Liver (tissue), 9 donors: ENCODE measurements around the gene CWC27. TPM values are rescaled to one million over a fixed set of nuclear protein-coding genes. Genes with fewer than 3 reads are reported as not detected.

Experiments used
- DNase-seq: peaks from one replicate; pipeline ENCODE4 v3.0.0-alpha.2; 2017; ENCODE audit warnings: low spot score
- H3K27ac ChIP-seq, 2 donors: one replicate each; pipeline ENCODE4 v1.7.0; 2013; ENCODE audit warnings: inconsistent platforms in 2 of 2, low read length in 2 of 2, control low read depth in 1 of 2, low read depth in 1 of 2, mild to moderate bottlenecking in 1 of 2
- H3K27me3 ChIP-seq, 4 donors: one replicate each; pipeline versions ENCODE4 v1.6.1 to v1.7.0; 2013; ENCODE audit warnings: low read length in 3 of 4, inconsistent platforms in 1 of 4, mild to moderate bottlenecking in 1 of 4, moderate library complexity in 1 of 4; ENCODE audit not compliant: control insufficient read depth in 4 of 4, insufficient read depth in 4 of 4
- H3K36me3 ChIP-seq, 4 donors: one replicate each; pipeline versions ENCODE4 v1.6.1 to v1.7.0; 2013; ENCODE audit warnings: low read length in 3 of 4, mild to moderate bottlenecking in 3 of 4, low read depth in 1 of 4, moderate library complexity in 1 of 4; ENCODE audit not compliant: control insufficient read depth in 4 of 4, insufficient read depth in 3 of 4
- H3K4me1 ChIP-seq, 4 donors: one replicate each; pipeline versions ENCODE4 v1.6.1 to v1.7.0; 2013; ENCODE audit warnings: low read length in 3 of 4, mild to moderate bottlenecking in 3 of 4, moderate library complexity in 1 of 4; ENCODE audit not compliant: control insufficient read depth in 4 of 4, insufficient read depth in 4 of 4
- H3K4me3 ChIP-seq, 3 donors: one replicate each; pipeline versions ENCODE4 v1.6.1 to v1.7.0; 2013; ENCODE audit warnings: low read length in 3 of 3, control low read depth in 1 of 3, low read depth in 1 of 3, mild to moderate bottlenecking in 1 of 3
- H3K9ac ChIP-seq, 2 donors: one replicate each; pipeline ENCODE4 v1.7.0; 2013; ENCODE audit warnings: low read length in 2 of 2, mild to moderate bottlenecking in 2 of 2, moderate library complexity in 2 of 2, control low read depth in 1 of 2, low read depth in 1 of 2
- H3K9me3 ChIP-seq, 4 donors: one replicate each; pipeline versions ENCODE4 v1.6.1 to v1.7.0; 2013; ENCODE audit warnings: low read length in 3 of 4; ENCODE audit not compliant: control insufficient read depth in 4 of 4
- EGR1 ChIP-seq, 2 donors: IDR thresholded peaks; 2 replicates each; pipeline ENCODE4 v1.6.1; 2016 to 2018; ENCODE audit warnings: antibody characterized with exemption in 2 of 2, low read depth in 2 of 2
- FOXA2 ChIP-seq: IDR thresholded peaks from 2 replicates; pipeline ENCODE4 v1.6.1; 2016; ENCODE audit warnings: antibody characterized with exemption
- HNF4A ChIP-seq, 2 donors: conservative IDR thresholded peaks; 2 replicates each; pipeline ENCODE4 v1.6.1; 2016; ENCODE audit warnings: antibody characterized with exemption in 2 of 2, mild to moderate bottlenecking in 2 of 2
- HNF4G ChIP-seq: IDR thresholded peaks from 2 replicates; pipeline ENCODE4 v1.6.1; 2016; ENCODE audit warnings: antibody characterized with exemption
- JUND ChIP-seq, 2 donors: IDR thresholded peaks; 2 replicates each; pipeline ENCODE4 v1.6.1; 2016; ENCODE audit warnings: antibody characterized with exemption in 2 of 2
- MAX ChIP-seq: IDR thresholded peaks from 2 replicates; pipeline ENCODE4 v1.6.1; 2016; ENCODE audit warnings: antibody characterized with exemption
- NR2F2 ChIP-seq: IDR thresholded peaks from 2 replicates; pipeline ENCODE4 v1.6.1; 2016; ENCODE audit warnings: antibody characterized with exemption
- RAD21 ChIP-seq, 2 donors: IDR thresholded peaks; 2 replicates each; pipeline ENCODE4 v1.6.1; 2016; ENCODE audit warnings: antibody characterized with exemption in 2 of 2, mild to moderate bottlenecking in 2 of 2
- REST ChIP-seq: IDR thresholded peaks from 2 replicates; pipeline ENCODE4 v1.6.1; 2016; ENCODE audit warnings: antibody characterized with exemption, mild to moderate bottlenecking
- RXRA ChIP-seq, 2 donors: IDR thresholded peaks; 2 replicates each; pipeline ENCODE4 v1.6.1; 2017 to 2018; ENCODE audit warnings: antibody characterized with exemption in 2 of 2, mild to moderate bottlenecking in 1 of 2
- SP1 ChIP-seq: IDR thresholded peaks from 2 replicates; pipeline ENCODE4 v1.6.1; 2018; ENCODE audit warnings: antibody characterized with exemption, mild to moderate bottlenecking
- TAF1 ChIP-seq: conservative IDR thresholded peaks from 2 replicates; pipeline ENCODE4 v1.6.1; 2016; ENCODE audit warnings: antibody characterized with exemption, mild to moderate bottlenecking
- YY1 ChIP-seq: IDR thresholded peaks from 2 replicates; pipeline ENCODE4 v1.6.1; 2016; ENCODE audit warnings: antibody characterized with exemption, mild to moderate bottlenecking
- WGBS: extraction: QIAGEN DNeasy Blood & Tissue Kit; methylation state at CpG from one replicate; pipeline ENCODE4 v1.1.7; 2013; 5-methylcytosine and 5-hydroxymethylcytosine counted together
- polyA plus RNA-seq, 2 donors: library from polyadenylated mRNA; stranded (reverse) in 1 of 2; unstranded in 1 of 2; fragments of 200-250 nt in 1 of 2; fragments of >200 nt in 1 of 2; fragmentation: Nextera tagmentation in 1 of 2; extraction: Ambion mirVana in 1 of 2; gene quantifications; one replicate each; pipeline versions ENCODE4 v1.2.1 to v1.2.3, GENCODE V29; 2013 to 2015
- total RNA-seq, 2 donors: library from RNA; depleted of rRNA; stranded (reverse); fragments of >200 nt; gene quantifications; one replicate each; pipeline ENCODE4 v1.2.3, GENCODE V29; 2014
- donor health status: healthy.
- donor health status: healthy.
- donor health status: healthy.
- donor health status: healthy.
- donor health status: healthy.

The CWC27 gene
- total and polyA plus RNA-seq, 4 donors = 3.9 to 9.8 (median 6.0) TPM

- TF ChIP-seq MAX (peak; percentile 52), HNF4A (conservative IDR thresholded peaks at IDR 0.05) (peak; percentile 5), SP1 (no peak)
- Histone ChIP-seq H3K4me3 (no peak overlapping the region), H3K9me3 (no peaks in the 10 kb centered on the region), H3K27me3 (no peaks in the 10 kb centered on the region), H3K36me3 (no peaks in the 10 kb centered on the region), H3K9ac (no peak overlapping the region), H3K27ac (no peak overlapping the region), H3K4me1 (peaks cover 0 to 8% (median 2%) of the 10 kb centered on the region in 4 donors)
- 62% methylated on average over 9 of the region's 9 CpGs for WGBS
- DNase-seq = no peak
Measured at GRCh38 chr5:65034029-65034812, 265.5 kb downstream of the CWC27 start.

GRCh38 chr5:65034813-65035209 lies 266.1 kb downstream of the CWC27 start:
- Histone ChIP-seq H3K4me1 (peaks cover 0 to 8% (median 2%) of the 10 kb centered on the region in 4 donors), H3K36me3 (no peaks in the 10 kb centered on the region), H3K4me3 (peak overlapping the region in 2 of 3 donors; percentile 66 to 80), H3K27me3 (no peaks in the 10 kb centered on the region), H3K9ac (peak overlapping the region in 1 of 2 donors; percentile 94), H3K9me3 (no peaks in the 10 kb centered on the region), H3K27ac (peak overlapping the region; percentile 85 to 90)
- TF ChIP-seq YY1 (no peak), RXRA (IDR thresholded peaks at IDR 0.05) (no peak), MAX (no peak), FOXA2 (no peak), NR2F2 (no peak), TAF1 (no peak), RAD21 (IDR thresholded peaks at IDR 0.05) (no peak), EGR1 (IDR thresholded peaks at IDR 0.05; ENCODE audit: low read depth in 2 of 2) (no peak), SP1 (no peak), HNF4G (no peak), HNF4A (conservative IDR thresholded peaks at IDR 0.05) (no peak), REST (no peak), JUND (IDR thresholded peaks at IDR 0.05) (no peak)
- DNase-seq = no peak
- 81% methylated on average over 14 of the region's 14 CpGs for WGBS
